Esophagus muscularis mucosa (tissue), 4 donors: ENCODE measurements around the gene ALDH3A2. TPM values are rescaled to one million over a fixed set of nuclear protein-coding genes. Genes with fewer than 3 reads are reported as not detected.

ENCODE experiments used
- DNase-seq: peaks from one replicate; pipeline ENCODE4 v3.0.0-alpha.2; 2017; ENCODE audit errors: extremely low spot score
- H3K27ac ChIP-seq, 4 donors: fragments of 200-600 bp; sonication (generic); replicated peaks in 1 of 4; 1 replicate in 3 of 4; 2 replicates in 1 of 4; pipeline ENCODE4 v1.5.1; 2016 to 2019; ENCODE audit warnings: mild to moderate bottlenecking in 1 of 4
- H3K27me3 ChIP-seq, 4 donors: fragments of 200-600 bp; sonication (generic); one replicate each; pipeline versions ENCODE4 v1.5.1 to v1.6.0; 2016 to 2019
- H3K36me3 ChIP-seq, 4 donors: fragments of 200-600 bp; sonication (generic); one replicate each; pipeline ENCODE4 v1.5.1; 2016 to 2019
- H3K4me1 ChIP-seq, 4 donors: fragments of 200-600 bp; sonication (generic); one replicate each; pipeline ENCODE4 v1.5.1; 2016 to 2019
- H3K4me3 ChIP-seq, 4 donors: fragments of 200-600 bp; sonication (generic); 1 replicate in 2 of 4; 2 replicates in 2 of 4; pipeline ENCODE4 v1.5.1; 2016 to 2019; ENCODE audit warnings: mild to moderate bottlenecking in 4 of 4, moderate library complexity in 1 of 4
- H3K9me3 ChIP-seq, 4 donors: fragments of 200-600 bp; sonication (generic); 1 replicate in 3 of 4; 2 replicates in 1 of 4; pipeline ENCODE4 v1.5.1; 2016 to 2019
- CTCF ChIP-seq, 3 experiments: fragments of 200-600 bp in 2 of 3; fragments of 450-650 bp in 1 of 3; sonication (generic) in 2 of 3; IDR thresholded peaks; one replicate each; pipeline ENCODE4 v1.5.1; 2017 to 2019; ENCODE audit warnings: antibody characterized with exemption in 3 of 3, mild to moderate bottlenecking in 2 of 3, moderate library complexity in 1 of 3
- EP300 ChIP-seq: sonication (generic); formaldehyde crosslinking; IDR thresholded peaks from one replicate; pipeline ENCODE4 v1.6.1; 2017; ENCODE audit warnings: antibody characterized with exemption
- POLR2A ChIP-seq: fragments of 450-650 bp; IDR thresholded peaks from one replicate; pipeline ENCODE4 v1.6.1; 2017; ENCODE audit warnings: antibody characterized with exemption, moderate library complexity, mild to moderate bottlenecking, low read depth
- POLR2AphosphoS5 ChIP-seq, 2 donors: sonication (generic); formaldehyde crosslinking; IDR thresholded peaks; one replicate each; pipeline ENCODE4 v1.6.1; 2017; ENCODE audit warnings: antibody characterized with exemption in 2 of 2
- WGBS: methylation state at CpG from one replicate; pipeline ENCODE4 v1.1.5; 2018; 5-methylcytosine and 5-hydroxymethylcytosine counted together
- intact Hi-C: fragments of 100-400 bp; cut with DNase I; formaldehyde crosslinking; loops from one replicate; pipeline ENCODE4 v1.15.1; 2023
- total RNA-seq, 4 donors: library from RNA; depleted of rRNA; stranded (reverse); fragments of >200 nt; gene quantifications; one replicate each; pipeline versions ENCODE4 v1.1.0 to v1.2.1, GENCODE V29; 2016

The ALDH3A2 gene
- total RNA-seq, 4 donors from 2014 or later, result 104 to 182 (median 115) TPM

DNA sequence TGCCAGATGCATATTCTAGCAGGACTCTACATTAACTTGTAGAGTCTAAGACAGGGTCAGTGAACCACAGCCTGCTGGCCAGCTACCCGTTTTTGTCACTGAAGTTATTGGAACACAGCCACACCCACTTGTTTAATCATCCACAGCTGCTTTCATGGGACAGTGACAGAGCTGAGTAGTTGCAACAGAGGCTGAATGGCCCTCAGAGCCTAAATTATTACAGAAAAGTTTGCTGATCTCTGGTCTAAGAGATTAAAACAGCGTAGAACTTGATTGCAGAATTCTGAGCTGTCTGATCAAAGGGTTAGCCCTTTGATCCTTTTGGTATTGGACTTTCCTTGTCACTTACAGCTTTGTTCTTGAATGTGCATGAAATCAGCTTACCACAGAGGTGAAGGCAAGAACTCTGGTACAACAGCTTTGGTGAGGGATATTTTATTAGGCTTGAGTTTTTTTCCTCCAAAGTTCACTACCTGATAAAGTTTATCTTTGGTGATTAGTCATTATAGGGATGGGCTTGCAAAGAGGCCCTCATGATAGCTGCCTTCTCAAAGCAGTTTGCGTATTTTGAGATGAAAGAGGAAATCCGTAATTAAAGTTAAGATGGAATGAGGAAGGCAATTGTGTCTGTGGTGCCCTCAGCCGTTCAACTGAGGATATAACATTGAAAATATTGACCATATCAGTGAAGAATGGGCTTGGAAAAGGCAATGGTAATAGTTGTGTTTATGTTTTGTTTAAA, 23.6 kb downstream of the ALDH3A2 start:
- TF ChIP-seq POLR2AphosphoS5 (IDR thresholded peaks at IDR 0.05), result no peak
- TF ChIP-seq EP300, result no peak
- no peak for TF ChIP-seq CTCF (IDR thresholded peaks at IDR 0.05)
- no peak for TF ChIP-seq POLR2A
- intact Hi-C loops, result no loop called here

GRCh38 chr17:19673623-19674022, 25.1 kb downstream of the ALDH3A2 start:
- no peak for TF ChIP-seq CTCF (IDR thresholded peaks at IDR 0.05)
- TF ChIP-seq POLR2A, result no peak
- TF ChIP-seq POLR2AphosphoS5 (IDR thresholded peaks at IDR 0.05), result no peak
- no peak for TF ChIP-seq EP300
- Histone ChIP-seq H3K4me1 (peaks cover 3 to 20% (median 14%) of the 10 kb centered on the region in 4 donors), H3K9me3 (no peaks in the 10 kb centered on the region), H3K27ac (no peak overlapping the region), H3K36me3 (peaks cover 17 to 90% (median 53%) of the 10 kb centered on the region in 4 donors), H3K4me3 (no peak overlapping the region), H3K27me3 (no peaks in the 10 kb centered on the region)
- intact Hi-C loops, result no loop called here
- DNase-seq, result no peak
- 65% methylated on average over 3 of the region's 3 CpGs for WGBS

More for the DNA sequence above, 23.6 kb downstream of the ALDH3A2 start:
- Histone ChIP-seq H3K9me3 (no peaks in the 10 kb centered on the region), H3K27ac (peak overlapping the region in 1 of 4 donors; percentile 16), H3K36me3 (peaks cover 16 to 82% (median 52%) of the 10 kb centered on the region in 4 donors), H3K4me3 (no peak overlapping the region), H3K27me3 (no peaks in the 10 kb centered on the region), H3K4me1 (peaks cover 3 to 20% (median 14%) of the 10 kb centered on the region in 4 donors)
- DNase-seq, result no peak
- 80% methylated on average over 5 of the region's 5 CpGs for WGBS

- WGBS, result 97% methylated on average over 4 of the region's 4 CpGs
Observed at GRCh38 chr17:19676896-19677295, 28.3 kb downstream of the ALDH3A2 start.

DNA sequence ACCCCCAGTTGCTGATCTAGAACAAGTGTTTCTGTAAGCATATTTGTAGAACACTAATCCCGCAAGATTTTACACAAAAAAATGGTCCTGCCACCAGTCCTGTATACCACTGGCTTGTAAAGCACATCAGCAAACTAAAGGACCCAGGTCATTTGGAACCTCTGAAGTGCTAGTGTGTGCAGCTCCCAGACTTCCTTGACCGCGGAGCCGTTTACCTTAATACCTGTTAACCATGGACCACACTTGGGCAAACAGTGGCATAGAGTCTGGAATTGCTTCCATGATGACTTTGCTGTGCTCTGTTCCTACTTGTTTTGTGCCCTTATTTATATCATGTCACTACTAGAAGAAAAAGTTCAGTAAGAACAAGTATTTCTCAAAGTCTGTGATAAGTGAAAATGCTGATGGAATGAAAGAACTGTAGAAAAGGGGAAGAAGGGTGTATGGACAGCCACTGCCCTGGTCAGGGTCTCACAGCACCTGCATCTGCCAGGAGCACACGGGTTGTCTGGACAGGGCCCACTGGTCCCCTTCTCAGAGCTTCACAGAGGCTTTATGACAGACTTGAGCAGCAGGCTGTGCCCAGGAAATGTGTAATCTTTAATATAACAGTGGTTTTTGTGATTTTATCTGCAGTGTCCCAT, 29.3 kb downstream of the ALDH3A2 start:
- Histone ChIP-seq H3K27me3 (no peaks in the 10 kb centered on the region), H3K4me3 (no peak overlapping the region), H3K36me3 (peaks cover 17 to 58% (median 34%) of the 10 kb centered on the region in 4 donors), H3K4me1 (peaks cover 0 to 14% (median 2%) of the 10 kb centered on the region in 4 donors), H3K9me3 (no peaks in the 10 kb centered on the region), H3K27ac (no peak overlapping the region)
- WGBS, result 97% methylated on average over 5 of the region's 5 CpGs
- DNase-seq, result no peak
- TF ChIP-seq CTCF (IDR thresholded peaks at IDR 0.05) (no peak), EP300 (no peak), POLR2A (no peak), POLR2AphosphoS5 (IDR thresholded peaks at IDR 0.05) (no peak)
- intact Hi-C loops, result no loop called here

More at GRCh38 chr17:19676896-19677295, 28.3 kb downstream of the ALDH3A2 start:
- Histone ChIP-seq H3K36me3 (peaks cover 17 to 68% (median 41%) of the 10 kb centered on the region in 4 donors), H3K4me1 (peaks cover 0 to 20% (median 10%) of the 10 kb centered on the region in 4 donors), H3K27me3 (no peaks in the 10 kb centered on the region), H3K9me3 (no peaks in the 10 kb centered on the region), H3K27ac (no peak overlapping the region), H3K4me3 (no peak overlapping the region)
- TF ChIP-seq POLR2A (no peak), POLR2AphosphoS5 (IDR thresholded peaks at IDR 0.05) (no peak), CTCF (IDR thresholded peaks at IDR 0.05) (no peak), EP300 (no peak)
- DNase-seq, result no peak
- intact Hi-C loops, result no loop called here
